Naive thymus-derived CD4-positive, alpha-beta T cell (primary cell): Measurements from ENCODE around the gene ROR2. TPM values are rescaled to one million over a fixed set of nuclear protein-coding genes. Genes with fewer than 3 reads are reported as not detected.

ENCODE experiments used
- ATAC-seq: fragments of 150-1000 bp; cut with Tn5 transposase; 2 replicates; pipeline ENCODE4 v1.10.0; 2021; ENCODE audit warnings: mild to moderate bottlenecking, moderate library complexity
- CTCF ChIA-PET: fragments of 350-600 bp; sonication (Branson Sonifier 250); formaldehyde crosslinking; loops from one replicate; lab custom pipeline; 2021; ENCODE audit warnings: antibody characterized with exemption; lab: Charles Lee
- POLR2A ChIA-PET: fragments of 350-600 bp; sonication (Branson Sonifier 250); formaldehyde crosslinking; loops from one replicate; lab custom pipeline; 2021; ENCODE audit warnings: antibody characterized with exemption, inconsistent platforms; lab: Charles Lee
- DNase-seq, 9 donors: peaks; one replicate each; pipeline versions ENCODE4 v3.0.0 to v3.0.0-alpha.2; 2020 to 2022; ENCODE audit warnings: mixed read lengths in 1 of 9
- H3K27ac ChIP-seq: one replicate; pipeline ENCODE4 v1.7.0; 2013; ENCODE audit warnings: mild to moderate bottlenecking, low read depth, low read length, moderate library complexity
- H3K27me3 ChIP-seq, 2 donors: one replicate each; pipeline ENCODE4 v1.7.0; 2013; ENCODE audit warnings: low read length in 2 of 2, mild to moderate bottlenecking in 2 of 2, moderate library complexity in 2 of 2; ENCODE audit not compliant: control insufficient read depth in 2 of 2, insufficient read depth in 2 of 2
- H3K36me3 ChIP-seq, 3 experiments: 1 replicate in 2 of 3; 2 replicates in 1 of 3; pipeline ENCODE4 v1.7.0; 2013; ENCODE audit warnings: low read length in 3 of 3, mild to moderate bottlenecking in 3 of 3, moderate library complexity in 1 of 3; ENCODE audit not compliant: insufficient read depth in 3 of 3, control insufficient read depth in 2 of 3
- H3K4me1 ChIP-seq, 2 donors: one replicate each; pipeline ENCODE4 v1.7.0; 2013; ENCODE audit warnings: low read length in 2 of 2, mild to moderate bottlenecking in 2 of 2, moderate library complexity in 1 of 2; ENCODE audit not compliant: control insufficient read depth in 2 of 2, insufficient read depth in 2 of 2
- H3K4me3 ChIP-seq: 2 replicates; pipeline ENCODE4 v1.7.0; 2013; ENCODE audit warnings: mild to moderate bottlenecking, low read length
- H3K9me3 ChIP-seq, 3 experiments: 1 replicate in 2 of 3; 2 replicates in 1 of 3; pipeline ENCODE4 v1.7.0; 2013; ENCODE audit warnings: low read length in 3 of 3; ENCODE audit not compliant: control insufficient read depth in 2 of 3
- H3K27ac Mint-ChIP-seq, 9 donors: one replicate each; pipeline ENCODE4 v1.8.0; 2020 to 2022; ENCODE audit warnings: mixed read lengths in 9 of 9, mild to moderate bottlenecking in 8 of 9, moderate library complexity in 5 of 9, inconsistent platforms in 2 of 9
- H3K27me3 Mint-ChIP-seq, 5 donors: one replicate each; pipeline ENCODE4 v1.8.0; 2021 to 2022; ENCODE audit warnings: mixed read lengths in 5 of 5, mild to moderate bottlenecking in 1 of 5
- H3K36me3 Mint-ChIP-seq, 5 donors: one replicate each; pipeline ENCODE4 v1.8.0; 2020 to 2022; ENCODE audit warnings: mixed read lengths in 5 of 5, mild to moderate bottlenecking in 3 of 5, inconsistent platforms in 1 of 5
- H3K4me1 Mint-ChIP-seq, 7 donors: one replicate each; pipeline ENCODE4 v1.8.0; 2020 to 2022; ENCODE audit warnings: mixed read lengths in 7 of 7, mild to moderate bottlenecking in 3 of 7, inconsistent platforms in 1 of 7
- H3K4me3 Mint-ChIP-seq, 10 donors: one replicate each; pipeline ENCODE4 v1.8.0; 2020 to 2022; ENCODE audit warnings: mild to moderate bottlenecking in 10 of 10, mixed read lengths in 10 of 10, moderate library complexity in 6 of 10, inconsistent platforms in 2 of 10
- H3K9me3 Mint-ChIP-seq, 11 donors: one replicate each; pipeline ENCODE4 v1.8.0; 2020 to 2022; ENCODE audit warnings: mixed read lengths in 11 of 11, mild to moderate bottlenecking in 4 of 11, inconsistent platforms in 1 of 11, moderate library complexity in 1 of 11
- intact Hi-C, 2 donors: fragments of 100-400 bp; cut with micrococcal nuclease; formaldehyde crosslinking; loops; one replicate each; pipeline ENCODE4 v1.15.1; 2023
- polyA plus RNA-seq, 2 donors: library from polyadenylated mRNA; unstranded; fragments of 300-500 nt; fragmentation: Illumina TruSeq; gene quantifications; one replicate each; pipeline ENCODE4 v1.2.3, GENCODE V29; 2021
- total RNA-seq, 6 experiments: library from RNA in 5 of 6; stranded (reverse) in 5 of 6; gene quantifications; 1 replicate in 5 of 6; 2 replicates in 1 of 6; pipeline ENCODE4 v1.2.3 and lab custom pipeline; 2021 to 2026

ROR2 gene
- total and polyA plus RNA-seq, 7 experiments from 2014 or later, result 0.48 to 2.1 TPM; not detected in 5

DNA sequence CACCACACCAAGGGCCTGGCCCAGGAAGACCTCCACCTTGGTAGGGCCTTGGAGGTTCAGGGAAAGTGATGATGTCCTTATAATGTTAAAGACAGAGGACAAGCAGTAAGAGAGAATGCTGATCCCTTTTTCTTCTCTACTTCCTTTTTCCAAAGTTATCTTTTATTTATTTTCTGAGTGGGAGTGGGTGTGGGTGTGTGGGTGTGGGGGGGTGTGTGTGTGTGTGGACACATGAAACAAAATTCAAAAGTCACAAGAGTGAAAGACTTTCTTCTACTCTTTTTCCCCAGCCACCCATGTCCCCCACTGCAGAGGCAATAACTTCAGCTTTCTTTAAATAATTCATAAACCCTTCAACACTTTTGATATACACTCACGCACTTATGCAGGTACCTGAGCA is 70.8 kb downstream of the ROR2 start:
- Histone ChIP-seq H3K36me3 (no peaks in the 10 kb centered on the region), H3K4me1 (no peaks in the 10 kb centered on the region), H3K27me3 (no peaks in the 10 kb centered on the region), H3K4me3 (no peak overlapping the region), H3K27ac (no peak overlapping the region), H3K9me3 (no peaks in the 10 kb centered on the region)
- Mint-ChIP-seq H3K27ac (no peak overlapping the region), H3K4me1 (no peaks in the 10 kb centered on the region), H3K36me3 (no peaks in the 10 kb centered on the region), H3K4me3 (no peak overlapping the region), H3K27me3 (peaks cover 0 to 49% (median 4%) of the 10 kb centered on the region in 5 donors), H3K9me3 (no peaks in the 10 kb centered on the region)
- ChIA-PET CTCF (no interaction called here), POLR2A (no interaction called here)
- intact Hi-C loops, result no loop called here
- ATAC-seq (no peak), DNase-seq (no peak)

DNA sequence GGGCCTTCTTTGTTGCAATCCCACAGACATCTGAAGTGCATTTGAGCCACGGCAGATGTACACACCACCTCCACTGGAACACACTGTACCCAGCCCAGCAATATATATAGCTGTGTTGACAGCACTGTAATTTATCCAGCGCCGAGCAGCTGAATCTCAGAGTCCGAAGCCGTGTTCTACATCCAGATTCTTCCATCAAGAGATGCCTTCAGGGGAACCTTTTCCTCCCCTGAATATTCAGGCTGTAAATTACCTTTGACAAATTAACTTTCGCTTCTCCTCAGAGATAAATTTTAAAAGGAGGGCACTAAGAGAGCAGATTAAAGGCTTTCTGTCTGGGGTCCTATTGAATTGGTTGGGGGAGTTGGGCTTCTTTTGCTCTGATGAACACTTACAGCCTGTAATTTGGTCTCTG is 76.4 kb downstream of the ROR2 start:
- H3K4me3 ChIP-seq, result no peak overlapping the region
- DNase-seq (no peak), ATAC-seq (no peak)
- Mint-ChIP-seq H3K36me3 (no peaks in the 10 kb centered on the region), H3K27ac (no peak overlapping the region), H3K4me1 (no peaks in the 10 kb centered on the region), H3K4me3 (no peak overlapping the region), H3K9me3 (no peaks in the 10 kb centered on the region), H3K27me3 (peaks cover 0 to 48% (median 8%) of the 10 kb centered on the region in 5 donors)
- ChIA-PET POLR2A (no interaction called here), CTCF (no interaction called here)
- no peaks in the 10 kb centered on the region for H3K27me3 ChIP-seq
- H3K27ac ChIP-seq, result no peak overlapping the region
- H3K36me3 ChIP-seq, result no peaks in the 10 kb centered on the region
- H3K4me1 ChIP-seq, result no peaks in the 10 kb centered on the region
- intact Hi-C loops, result no loop called here
- no peaks in the 10 kb centered on the region for H3K9me3 ChIP-seq

DNA sequence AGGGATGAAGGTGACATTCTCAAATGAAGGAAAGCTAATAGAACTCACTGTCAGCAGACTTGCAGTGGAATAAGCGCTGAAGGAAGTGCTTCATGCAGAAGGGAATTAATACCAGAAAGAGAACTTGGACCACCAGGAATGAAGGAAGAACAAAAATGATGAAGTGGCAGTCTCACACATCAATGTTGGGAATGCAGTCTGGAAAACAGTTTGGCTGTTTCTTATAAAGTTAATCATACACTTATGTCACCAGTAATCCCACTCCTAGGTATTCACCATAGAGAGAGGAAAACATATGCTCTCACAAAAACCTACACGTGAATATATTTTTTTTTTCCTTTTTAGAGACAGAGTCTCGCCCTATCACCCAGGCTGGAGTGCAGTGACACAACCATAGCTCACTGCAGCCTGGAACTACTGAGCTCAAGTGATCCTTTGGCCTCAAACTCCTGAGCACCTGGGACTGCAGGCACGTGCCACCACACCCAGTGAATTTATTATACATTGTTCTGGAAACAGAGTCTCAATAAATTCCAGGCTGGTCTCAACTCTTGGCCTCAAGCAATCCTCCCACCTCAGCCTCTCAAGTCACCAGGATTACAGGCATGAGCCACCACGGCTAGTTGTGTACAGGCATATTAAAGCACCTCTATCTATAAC is 81.2 kb downstream of the ROR2 start:
- no peaks in the 10 kb centered on the region for H3K27me3 ChIP-seq
- H3K9me3 ChIP-seq, result no peaks in the 10 kb centered on the region
- peaks cover 0 to 3% (median 0%) of the 10 kb centered on the region in 7 donors for H3K4me1 Mint-ChIP-seq
- H3K36me3 Mint-ChIP-seq, result no peaks in the 10 kb centered on the region
- no peaks in the 10 kb centered on the region for H3K36me3 ChIP-seq
- no peak overlapping the region for H3K27ac ChIP-seq
- intact Hi-C loops, result no loop called here
- H3K4me1 ChIP-seq, result no peaks in the 10 kb centered on the region
- no peak for ATAC-seq
- no peak overlapping the region for H3K4me3 ChIP-seq
- peaks cover 4 to 59% (median 19%) of the 10 kb centered on the region in 5 donors for H3K27me3 Mint-ChIP-seq
- ChIA-PET CTCF (no interaction called here), POLR2A (no interaction called here)
- no peak overlapping the region for H3K4me3 Mint-ChIP-seq
- H3K9me3 Mint-ChIP-seq, result no peaks in the 10 kb centered on the region
- DNase-seq, result no peak
- H3K27ac Mint-ChIP-seq, result no peak overlapping the region

DNA sequence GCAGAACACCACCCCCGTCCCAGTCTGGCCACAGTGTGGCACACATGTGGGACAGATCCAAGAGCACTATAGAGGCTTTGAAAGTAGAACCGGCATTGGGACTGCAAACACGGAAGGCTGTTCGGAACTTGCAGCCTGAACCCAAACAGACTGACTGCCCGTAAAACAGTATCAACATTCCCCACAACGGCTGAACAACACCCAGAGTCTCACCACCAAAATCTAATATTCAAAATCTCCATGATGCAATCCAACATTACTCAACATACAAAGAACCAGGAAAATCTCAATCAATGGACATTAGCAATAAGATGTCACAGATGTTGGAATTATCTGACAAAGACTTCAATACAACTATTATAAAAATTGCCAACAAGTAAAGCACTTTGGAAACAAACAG is 82.3 kb downstream of the ROR2 start:
- Mint-ChIP-seq H3K36me3 (no peaks in the 10 kb centered on the region), H3K4me3 (no peak overlapping the region), H3K9me3 (no peaks in the 10 kb centered on the region), H3K27me3 (peaks cover 13 to 64% (median 27%) of the 10 kb centered on the region in 5 donors), H3K4me1 (peaks cover 0 to 3% (median 0%) of the 10 kb centered on the region in 7 donors), H3K27ac (no peak overlapping the region)
- no peak for ATAC-seq
- Histone ChIP-seq H3K36me3 (no peaks in the 10 kb centered on the region), H3K27me3 (no peaks in the 10 kb centered on the region), H3K4me1 (no peaks in the 10 kb centered on the region), H3K9me3 (no peaks in the 10 kb centered on the region), H3K27ac (no peak overlapping the region), H3K4me3 (no peak overlapping the region)
- no peak for DNase-seq
- ChIA-PET POLR2A (no interaction called here), CTCF (no interaction called here)
- intact Hi-C loops, result no loop called here

DNA sequence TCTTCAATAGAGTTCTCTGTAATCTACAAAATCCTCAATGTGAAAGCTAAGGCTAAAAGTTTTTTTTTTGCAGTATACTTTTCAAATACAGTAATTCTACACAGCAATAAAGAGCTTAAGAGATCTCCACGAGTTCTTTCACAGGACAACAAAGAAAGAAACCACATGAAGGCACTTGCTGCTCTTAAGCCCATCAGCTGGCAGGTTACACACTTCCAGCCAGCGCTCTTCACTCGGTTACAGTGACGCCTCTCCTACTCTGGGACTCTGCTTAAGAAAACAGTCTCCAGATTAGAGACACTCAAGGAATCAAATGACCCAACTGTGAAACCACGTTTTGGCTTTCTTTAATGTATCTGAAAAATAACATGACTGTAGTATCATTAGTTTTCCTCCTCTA is 85.0 kb downstream of the ROR2 start:
- peaks cover 0 to 3% (median 0%) of the 10 kb centered on the region in 7 donors for H3K4me1 Mint-ChIP-seq
- H3K27ac ChIP-seq, result no peak overlapping the region
- no peaks in the 10 kb centered on the region for H3K36me3 Mint-ChIP-seq
- H3K9me3 Mint-ChIP-seq, result peaks cover 0 to 4% (median 0%) of the 10 kb centered on the region in 11 donors
- no peak for ATAC-seq
- H3K4me1 ChIP-seq, result no peaks in the 10 kb centered on the region
- H3K27me3 ChIP-seq, result no peaks in the 10 kb centered on the region
- H3K4me3 ChIP-seq, result no peak overlapping the region
- CTCF ChIA-PET, result no interaction called here
- H3K27me3 Mint-ChIP-seq, result peaks cover 13 to 64% (median 27%) of the 10 kb centered on the region in 5 donors
- H3K9me3 ChIP-seq, result no peaks in the 10 kb centered on the region
- no peak for DNase-seq
- H3K27ac Mint-ChIP-seq, result no peak overlapping the region
- intact Hi-C loops, result no loop called here
- no peak overlapping the region for H3K4me3 Mint-ChIP-seq
- POLR2A ChIA-PET, result no interaction called here
- no peaks in the 10 kb centered on the region for H3K36me3 ChIP-seq

DNA sequence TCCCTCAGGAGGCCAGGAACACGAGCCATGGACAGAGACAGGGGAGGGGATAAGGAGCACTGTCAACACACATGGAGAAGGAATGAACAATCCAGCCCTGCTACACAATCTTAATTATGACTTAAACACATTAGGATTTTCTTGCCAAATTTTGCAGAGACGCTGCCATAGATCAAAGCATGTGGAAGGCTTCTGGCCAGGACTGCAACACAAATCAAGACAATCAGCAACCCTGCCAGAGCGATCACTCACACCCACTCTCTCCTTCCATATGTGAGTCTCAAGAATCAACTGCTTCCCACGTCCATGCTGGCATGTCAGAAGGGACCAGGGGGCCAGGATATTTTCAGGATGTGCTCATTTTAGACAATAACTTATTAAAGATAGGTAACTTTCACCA is 85.6 kb downstream of the ROR2 start:
- Histone ChIP-seq H3K4me3 (no peak overlapping the region), H3K27ac (no peak overlapping the region), H3K4me1 (no peaks in the 10 kb centered on the region), H3K36me3 (no peaks in the 10 kb centered on the region), H3K27me3 (no peaks in the 10 kb centered on the region), H3K9me3 (no peaks in the 10 kb centered on the region)
- H3K4me1 Mint-ChIP-seq, result peaks cover 0 to 3% (median 0%) of the 10 kb centered on the region in 7 donors
- ATAC-seq, result no peak
- no peak for DNase-seq
- no peaks in the 10 kb centered on the region for H3K36me3 Mint-ChIP-seq
- ChIA-PET CTCF (no interaction called here), POLR2A (no interaction called here)
- no peak overlapping the region for H3K4me3 Mint-ChIP-seq
- peaks cover 13 to 57% (median 27%) of the 10 kb centered on the region in 5 donors for H3K27me3 Mint-ChIP-seq
- intact Hi-C loops, result no loop called here
- no peak overlapping the region for H3K27ac Mint-ChIP-seq
- H3K9me3 Mint-ChIP-seq, result peaks cover 0 to 4% (median 0%) of the 10 kb centered on the region in 11 donors

DNA sequence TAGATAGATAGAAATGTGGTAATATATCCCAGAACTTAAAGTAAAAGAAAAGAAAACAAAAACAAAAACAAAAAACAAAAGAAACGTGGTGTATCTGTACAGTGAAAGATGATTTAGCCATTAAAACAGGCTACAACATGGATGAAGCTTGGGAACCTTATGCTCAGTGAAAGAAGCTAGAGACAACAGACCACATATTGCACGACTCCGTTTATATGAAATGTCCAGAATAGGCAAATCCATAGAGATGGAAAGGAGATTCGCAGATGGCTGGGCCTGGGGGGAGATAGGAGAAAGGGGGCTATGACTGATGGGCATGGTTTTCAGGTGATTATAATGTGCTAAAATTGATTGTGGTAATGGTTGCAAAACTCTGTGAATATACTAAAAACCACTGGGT is 86.6 kb downstream of the ROR2 start:
- no peaks in the 10 kb centered on the region for H3K36me3 Mint-ChIP-seq
- no peaks in the 10 kb centered on the region for H3K27me3 ChIP-seq
- H3K4me3 ChIP-seq, result no peak overlapping the region
- no peaks in the 10 kb centered on the region for H3K4me1 ChIP-seq
- no peak overlapping the region for H3K4me3 Mint-ChIP-seq
- H3K9me3 Mint-ChIP-seq, result peaks cover 0 to 4% (median 0%) of the 10 kb centered on the region in 11 donors
- POLR2A ChIA-PET, result no interaction called here
- no peak overlapping the region for H3K27ac Mint-ChIP-seq
- H3K36me3 ChIP-seq, result no peaks in the 10 kb centered on the region
- intact Hi-C loops, result no loop called here
- peaks cover 0 to 3% (median 0%) of the 10 kb centered on the region in 7 donors for H3K4me1 Mint-ChIP-seq
- CTCF ChIA-PET, result no interaction called here
- no peak overlapping the region for H3K27ac ChIP-seq
- ATAC-seq (no peak), DNase-seq (no peak)
- H3K27me3 Mint-ChIP-seq, result peaks cover 13 to 50% (median 24%) of the 10 kb centered on the region in 5 donors
- H3K9me3 ChIP-seq, result no peaks in the 10 kb centered on the region
